ENCODE measurements around the gene LOXL4. TPM values are rescaled to one million over a fixed set of nuclear protein-coding genes. Genes with fewer than 3 reads are reported as not detected.

The LOXL4 gene
- total and polyA plus RNA-seq, 9 donors, result 5.1 to 32.9 (median 8.2) TPM

- H3K27ac ChIP-seq, result no peak overlapping the region
- no peak for DNase-seq
- no peak for TF ChIP-seq EP300 (IDR thresholded peaks at IDR 0.05)
- no peak for TF ChIP-seq POLR2A (IDR thresholded peaks at IDR 0.05)
- no peak for TF ChIP-seq CTCF (IDR thresholded peaks at IDR 0.05)
- H3K36me3 ChIP-seq, result no peaks in the 10 kb centered on the region
- H3K27me3 ChIP-seq, result no peaks in the 10 kb centered on the region
- no peak overlapping the region for H3K4me3 ChIP-seq
- intact Hi-C loops (cut with DNase I), result no loop called here
- no peaks in the 10 kb centered on the region for H3K4me1 ChIP-seq (ENCODE audit: insufficient read depth)
- WGBS, 3 donors, result 60 to 67% (median 61%) methylated on average over 14 of the region's 14 CpGs
- no peaks in the 10 kb centered on the region for H3K9me3 ChIP-seq
Observed at GRCh38 chr10:98259606-98260315, 8.2 kb downstream of the LOXL4 start.

- no peaks in the 10 kb centered on the region for H3K4me1 ChIP-seq (ENCODE audit: insufficient read depth)
- intact Hi-C loops (cut with DNase I), result no loop called here
- H3K36me3 ChIP-seq, result no peaks in the 10 kb centered on the region
- no peak for TF ChIP-seq CTCF (IDR thresholded peaks at IDR 0.05)
- no peak for TF ChIP-seq POLR2A (IDR thresholded peaks at IDR 0.05)
- TF ChIP-seq EP300 (IDR thresholded peaks at IDR 0.05), result no peak
- no peak overlapping the region for H3K4me3 ChIP-seq
- H3K27ac ChIP-seq, result no peak overlapping the region
- peak in 1 of 5 donors; percentile 20 for DNase-seq
- no peaks in the 10 kb centered on the region for H3K27me3 ChIP-seq
- H3K9me3 ChIP-seq, result no peaks in the 10 kb centered on the region
- WGBS, 3 donors, result 78 to 82% (median 82%) methylated on average over 13 of the region's 13 CpGs
Observed at GRCh38 chr10:98258683-98259454, 9.1 kb downstream of the LOXL4 start.

GRCh38 chr10:98257961-98258360 is 10.0 kb downstream of the LOXL4 start:
- WGBS, 3 donors, result 89 to 93% (median 92%) methylated on average over 16 of the region's 16 CpGs
- Histone ChIP-seq H3K36me3 (no peaks in the 10 kb centered on the region), H3K4me1 (ENCODE audit: insufficient read depth) (no peaks in the 10 kb centered on the region), H3K4me3 (no peak overlapping the region), H3K27me3 (no peaks in the 10 kb centered on the region), H3K9me3 (no peaks in the 10 kb centered on the region), H3K27ac (no peak overlapping the region)
- TF ChIP-seq POLR2A (IDR thresholded peaks at IDR 0.05), result no peak
- TF ChIP-seq CTCF (IDR thresholded peaks at IDR 0.05), result no peak
- TF ChIP-seq EP300 (IDR thresholded peaks at IDR 0.05), result no peak
- DNase-seq, result no peak
- intact Hi-C loops (cut with DNase I), result no loop called here

GRCh38 chr10:98257198-98257597 is 10.8 kb downstream of the LOXL4 start:
- H3K4me3 ChIP-seq, result no peak overlapping the region
- H3K27me3 ChIP-seq, result no peaks in the 10 kb centered on the region
- no peaks in the 10 kb centered on the region for H3K36me3 ChIP-seq
- intact Hi-C loops (cut with DNase I), result no loop called here
- no peak overlapping the region for H3K27ac ChIP-seq
- H3K9me3 ChIP-seq, result no peaks in the 10 kb centered on the region
- 78 to 88% (median 79%) methylated on average over 12 of the region's 12 CpGs for WGBS, 3 donors
- TF ChIP-seq EP300 (IDR thresholded peaks at IDR 0.05) (no peak), POLR2A (IDR thresholded peaks at IDR 0.05) (no peak), CTCF (IDR thresholded peaks at IDR 0.05) (no peak)
- no peaks in the 10 kb centered on the region for H3K4me1 ChIP-seq (ENCODE audit: insufficient read depth)
- no peak for DNase-seq
